Measurements from ENCODE around the gene F10.

F10 gene

DNA sequence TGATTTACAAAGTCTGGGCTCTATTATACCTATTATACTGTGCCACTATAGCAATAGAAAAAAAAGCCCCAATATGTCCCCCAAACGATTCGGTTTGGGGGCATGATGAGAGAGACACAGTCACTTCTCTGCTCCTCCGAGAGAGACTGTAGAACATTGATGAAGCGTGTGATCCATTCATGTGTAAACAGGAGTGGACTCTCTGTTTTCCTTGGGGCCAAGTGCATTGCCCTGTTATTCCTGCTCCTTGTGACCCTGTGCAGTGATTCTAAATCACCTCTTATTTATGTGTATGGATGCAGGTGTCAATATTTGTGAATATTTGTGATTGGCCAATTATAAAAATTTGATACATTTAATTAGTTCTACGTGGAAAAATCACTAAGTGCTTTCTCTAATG lies 17.0 kb downstream of the F10 start:
- no peak for FAIRE-seq

GRCh38 chr13:113140677-113141600 lies 18.3 kb downstream of the F10 start:
- no peak for FAIRE-seq

DNA sequence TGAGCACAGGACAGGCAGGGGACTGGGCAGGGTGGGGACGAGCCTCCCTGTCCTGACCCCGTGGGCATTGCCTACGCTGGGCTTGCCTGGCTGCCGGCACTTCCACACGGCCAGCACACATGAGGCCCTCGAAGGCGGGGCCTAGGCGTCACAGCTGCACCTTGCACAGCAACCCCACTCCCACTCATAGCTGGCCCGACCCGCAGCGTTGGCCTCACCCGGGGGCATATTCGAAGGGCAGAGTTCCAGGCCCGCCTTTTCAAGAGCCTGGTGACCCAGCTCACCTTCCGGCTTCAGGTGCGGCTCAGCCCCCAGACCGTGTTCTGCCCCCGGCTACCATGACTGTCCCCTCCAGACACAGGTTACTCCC lies 19.0 kb downstream of the F10 start:
- no peak for FAIRE-seq

DNA sequence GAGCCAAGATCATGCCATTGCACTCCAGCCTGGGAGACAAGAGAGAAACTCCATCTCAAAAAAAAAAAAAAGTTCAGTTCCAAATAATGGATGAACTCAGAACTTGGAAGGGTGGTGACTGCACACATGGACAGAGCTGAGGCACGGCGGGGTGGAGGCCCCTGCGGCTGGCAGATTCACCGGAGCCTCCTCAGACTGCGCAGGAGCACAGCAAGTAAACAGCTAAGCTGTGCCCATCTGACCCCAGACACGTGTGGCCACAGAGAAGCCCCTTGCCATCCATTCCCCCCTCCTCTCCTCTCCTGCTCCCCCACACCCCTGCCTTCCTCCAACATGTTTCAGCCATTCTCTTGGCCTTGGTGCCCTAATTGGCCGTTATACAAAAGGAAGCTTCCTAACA lies 20.3 kb downstream of the F10 start:
- no peak for FAIRE-seq

- no peak for FAIRE-seq
These were observed 21.1 kb downstream of the F10 start for GRCh38 chr13:113143466-113144254.

DNA sequence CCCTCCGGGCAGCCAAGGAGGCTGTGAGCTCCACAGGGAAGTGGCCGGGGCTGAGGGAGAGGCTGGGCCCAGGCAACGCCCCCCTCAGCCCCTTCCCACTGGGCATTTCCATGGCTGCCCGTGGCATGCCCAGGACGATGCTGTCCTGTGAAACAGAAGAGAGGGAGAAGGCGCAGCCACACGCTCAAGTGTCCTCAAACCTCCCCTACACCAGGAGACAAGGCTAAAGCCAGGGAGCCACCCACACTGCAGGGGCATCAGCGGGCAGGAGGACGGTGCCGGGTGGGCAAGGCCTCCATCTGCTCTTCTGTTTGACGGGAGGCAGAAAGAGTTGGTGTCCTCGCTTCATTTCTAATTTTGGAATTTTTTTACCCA lies 21.6 kb downstream of the F10 start:
- no peak for FAIRE-seq

DNA sequence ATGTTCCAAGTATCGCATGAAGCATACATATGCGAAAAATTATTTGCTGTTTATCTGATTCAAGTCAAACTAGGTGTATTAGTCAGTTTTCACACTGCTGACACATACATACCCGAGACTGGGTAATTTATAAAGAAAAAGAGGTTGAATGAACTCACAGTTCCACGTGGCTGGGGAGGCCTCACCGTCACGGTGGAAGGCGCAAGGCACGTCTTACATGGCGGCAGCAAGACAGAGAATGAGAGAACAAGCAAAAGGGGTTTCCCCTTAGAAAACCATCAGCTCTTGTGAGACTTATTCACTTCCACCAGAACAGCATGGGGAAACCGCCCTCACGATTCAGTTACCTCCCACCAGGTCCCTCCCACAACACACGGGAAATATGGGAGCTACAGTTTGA lies 22.9 kb downstream of the F10 start:
- no peak for FAIRE-seq

DNA sequence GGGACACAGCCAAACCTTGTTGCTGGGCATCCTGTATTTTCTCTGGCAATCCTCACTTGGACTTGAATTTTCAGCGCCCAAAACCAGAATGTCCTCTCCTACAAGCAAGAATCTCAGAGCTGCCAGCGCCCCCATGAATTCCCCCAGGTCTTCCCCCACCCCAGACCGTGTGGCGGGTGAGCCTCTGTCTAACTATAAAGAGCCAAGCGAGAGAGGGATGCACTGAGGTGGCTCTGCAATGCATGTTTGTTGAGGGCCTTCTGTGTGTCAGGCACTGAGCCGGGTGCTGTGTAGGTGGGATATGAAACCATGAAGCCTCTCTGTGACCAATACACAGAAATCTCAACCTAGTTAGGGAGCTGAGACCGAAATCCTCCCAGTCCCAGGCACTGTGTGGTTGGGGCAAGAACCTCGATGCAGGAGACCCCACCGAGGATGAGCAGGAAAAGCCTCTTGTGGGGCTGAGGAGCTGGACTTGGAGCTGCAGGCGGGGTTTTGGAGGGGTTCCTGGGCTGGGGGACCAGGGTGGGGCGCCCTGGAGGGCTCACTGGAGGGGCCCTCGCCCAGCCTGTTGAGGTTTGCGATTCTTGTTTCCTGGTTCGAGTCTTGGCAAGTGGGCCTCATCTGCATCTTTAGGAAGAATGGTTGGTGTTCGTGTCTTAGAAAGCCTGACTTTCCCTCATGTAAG lies 23.5 kb downstream of the F10 start:
- FAIRE-seq, result no peak

GRCh38 chr13:113146750-113147149 lies 24.2 kb downstream of the F10 start:
- no peak for FAIRE-seq

DNA sequence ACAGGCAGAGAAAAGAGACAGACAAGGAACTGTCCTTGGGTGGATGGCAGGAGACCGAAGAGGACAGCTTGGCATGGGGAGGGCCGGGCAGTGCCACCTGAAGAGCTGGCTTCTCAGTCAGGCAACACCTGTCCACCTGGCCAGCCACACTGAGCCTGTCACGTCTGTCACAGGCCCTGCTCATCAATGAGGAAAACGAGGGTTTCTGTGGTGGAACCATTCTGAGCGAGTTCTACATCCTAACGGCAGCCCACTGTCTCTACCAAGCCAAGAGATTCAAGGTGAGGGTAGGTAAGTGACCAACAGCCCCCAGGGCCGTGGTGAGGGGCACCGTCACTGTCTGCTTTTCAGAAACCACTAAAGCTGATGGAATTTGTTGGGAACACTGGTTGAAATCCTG lies 24.6 kb downstream of the F10 start:
- no peak for FAIRE-seq

- no peak for FAIRE-seq
These were observed 25.8 kb downstream of the F10 start for GRCh38 chr13:113148407-113148806.

DNA sequence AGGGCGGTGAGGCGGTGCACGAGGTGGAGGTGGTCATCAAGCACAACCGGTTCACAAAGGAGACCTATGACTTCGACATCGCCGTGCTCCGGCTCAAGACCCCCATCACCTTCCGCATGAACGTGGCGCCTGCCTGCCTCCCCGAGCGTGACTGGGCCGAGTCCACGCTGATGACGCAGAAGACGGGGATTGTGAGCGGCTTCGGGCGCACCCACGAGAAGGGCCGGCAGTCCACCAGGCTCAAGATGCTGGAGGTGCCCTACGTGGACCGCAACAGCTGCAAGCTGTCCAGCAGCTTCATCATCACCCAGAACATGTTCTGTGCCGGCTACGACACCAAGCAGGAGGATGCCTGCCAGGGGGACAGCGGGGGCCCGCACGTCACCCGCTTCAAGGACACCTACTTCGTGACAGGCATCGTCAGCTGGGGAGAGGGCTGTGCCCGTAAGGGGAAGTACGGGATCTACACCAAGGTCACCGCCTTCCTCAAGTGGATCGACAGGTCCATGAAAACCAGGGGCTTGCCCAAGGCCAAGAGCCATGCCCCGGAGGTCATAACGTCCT lies 26.4 kb downstream of the F10 start:
- no peak for FAIRE-seq

DNA sequence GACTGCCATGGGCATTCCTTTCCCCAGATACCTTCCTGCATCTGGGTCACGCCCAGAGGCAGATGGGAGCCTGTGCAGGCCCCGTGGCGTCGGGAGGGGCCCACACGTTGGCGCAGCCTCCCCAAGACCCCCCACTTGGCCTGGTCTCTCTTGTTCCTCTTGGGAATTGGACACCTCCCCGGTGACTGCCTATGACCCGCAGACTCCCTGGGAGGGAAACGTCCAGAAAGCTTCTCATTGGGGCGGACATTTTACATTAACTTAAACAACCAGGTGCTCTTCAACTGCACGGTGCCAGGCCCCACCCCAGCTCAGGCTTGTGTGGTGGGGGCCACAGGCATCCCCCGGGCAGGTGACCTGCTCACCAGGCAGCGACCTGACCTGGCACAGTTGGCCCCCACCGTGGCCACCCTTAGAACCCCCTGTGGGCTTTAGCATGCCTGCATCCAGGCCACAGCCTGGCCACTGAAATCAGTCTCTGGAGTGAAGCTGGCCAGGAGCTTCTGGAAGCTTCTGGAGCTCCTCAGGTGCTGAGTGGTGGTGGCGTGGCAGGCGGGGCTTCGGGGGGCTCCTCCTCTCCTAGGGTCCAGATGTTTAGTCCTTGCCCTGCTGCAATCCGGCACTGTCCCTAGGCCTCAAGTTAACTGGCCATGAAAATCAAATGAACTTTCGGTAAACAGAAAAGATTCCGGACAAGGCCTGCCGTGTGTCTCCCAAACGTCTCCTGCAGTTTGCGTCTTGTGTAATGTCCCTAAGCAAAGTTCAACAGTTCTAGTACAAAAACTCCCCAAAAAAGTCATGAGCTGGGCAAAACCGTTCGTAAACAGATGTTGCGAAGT lies 27.3 kb downstream of the F10 start:
- no peak for FAIRE-seq

DNA sequence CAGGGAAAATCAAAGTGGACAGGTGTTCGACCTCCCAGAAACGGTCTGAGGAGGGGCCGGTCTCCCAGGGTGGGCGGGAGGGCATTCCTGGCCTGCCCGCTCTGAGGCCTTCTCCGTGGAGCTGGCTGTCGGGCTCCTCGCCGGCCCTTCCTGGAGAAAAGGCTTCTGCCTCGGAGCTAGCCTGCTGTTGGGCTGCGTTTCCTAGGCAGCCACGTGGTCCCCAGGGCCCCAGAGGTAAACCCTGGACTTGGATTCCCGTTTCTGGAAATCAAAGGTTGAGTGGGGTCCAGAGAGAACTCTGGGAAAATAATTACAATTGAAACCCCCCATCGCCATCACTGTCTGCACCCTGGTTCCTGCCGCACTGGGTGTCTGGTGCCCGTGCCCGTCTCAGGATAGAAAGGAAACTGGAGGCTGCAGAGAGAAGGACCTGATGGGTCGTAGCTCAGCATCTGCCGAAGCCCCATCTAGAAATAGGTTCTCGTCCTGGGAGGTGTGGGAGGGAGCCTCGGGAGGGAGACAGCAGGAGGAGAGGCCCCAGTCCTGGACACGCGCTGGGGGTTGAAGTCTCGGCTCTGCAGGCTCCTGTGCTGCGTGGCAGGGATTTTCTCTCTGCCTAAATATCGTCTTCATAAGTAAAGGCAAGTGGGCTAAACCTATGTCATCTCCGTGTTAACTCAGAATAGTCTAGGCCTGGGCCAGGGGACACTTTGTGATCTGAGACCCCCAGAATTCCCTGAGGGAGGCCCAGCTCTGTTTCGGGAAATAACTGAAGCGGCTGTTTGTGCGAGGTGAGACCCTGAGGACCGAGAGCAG lies 28.2 kb downstream of the F10 start:
- no peak for FAIRE-seq

GRCh38 chr13:113151745-113152690 lies 29.4 kb downstream of the F10 start:
- no peak for FAIRE-seq

GRCh38 chr13:113152691-113152983 lies 30.0 kb downstream of the F10 start:
- FAIRE-seq, result no peak

DNA sequence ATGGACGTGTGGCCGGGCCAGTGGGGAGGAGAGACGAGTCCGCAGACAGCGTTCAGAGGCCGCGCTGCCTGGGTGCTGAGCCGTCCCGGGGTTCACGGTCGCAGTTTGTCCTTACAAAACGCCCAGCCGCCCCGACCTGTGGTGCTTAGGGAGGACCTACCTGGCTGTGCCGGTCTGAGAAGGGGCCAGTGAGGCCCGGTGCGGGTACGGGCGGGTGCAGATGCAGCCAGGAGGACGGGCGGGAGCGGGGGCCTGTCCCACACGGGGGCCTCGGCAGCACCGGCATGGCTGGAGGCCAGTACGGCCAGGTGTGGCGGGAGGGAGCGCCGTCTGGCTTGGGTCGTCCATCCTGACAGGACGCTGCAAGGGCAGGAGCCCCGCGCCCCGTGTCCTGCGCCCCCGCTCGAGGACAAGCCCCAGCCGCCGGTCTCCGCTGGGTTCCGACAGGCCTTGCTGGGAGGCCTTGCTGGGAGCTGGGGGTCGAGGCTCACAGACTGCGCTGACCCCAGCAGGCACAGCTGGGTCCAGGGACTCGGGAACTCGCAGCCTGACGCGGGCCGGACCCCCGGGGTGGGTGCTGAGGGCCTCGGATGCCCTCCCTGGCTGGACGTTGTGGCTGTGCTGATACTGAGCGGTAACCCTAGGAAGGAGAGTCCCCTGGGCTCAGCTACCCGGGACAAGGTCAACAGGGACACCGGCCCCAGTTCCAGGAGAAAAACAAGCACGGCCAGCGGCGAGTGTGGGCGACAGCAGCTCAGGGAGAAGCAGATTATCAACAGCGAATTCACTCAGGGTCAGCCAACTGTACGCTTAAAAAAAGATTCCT lies 30.6 kb downstream of the F10 start:
- no peak for FAIRE-seq

DNA sequence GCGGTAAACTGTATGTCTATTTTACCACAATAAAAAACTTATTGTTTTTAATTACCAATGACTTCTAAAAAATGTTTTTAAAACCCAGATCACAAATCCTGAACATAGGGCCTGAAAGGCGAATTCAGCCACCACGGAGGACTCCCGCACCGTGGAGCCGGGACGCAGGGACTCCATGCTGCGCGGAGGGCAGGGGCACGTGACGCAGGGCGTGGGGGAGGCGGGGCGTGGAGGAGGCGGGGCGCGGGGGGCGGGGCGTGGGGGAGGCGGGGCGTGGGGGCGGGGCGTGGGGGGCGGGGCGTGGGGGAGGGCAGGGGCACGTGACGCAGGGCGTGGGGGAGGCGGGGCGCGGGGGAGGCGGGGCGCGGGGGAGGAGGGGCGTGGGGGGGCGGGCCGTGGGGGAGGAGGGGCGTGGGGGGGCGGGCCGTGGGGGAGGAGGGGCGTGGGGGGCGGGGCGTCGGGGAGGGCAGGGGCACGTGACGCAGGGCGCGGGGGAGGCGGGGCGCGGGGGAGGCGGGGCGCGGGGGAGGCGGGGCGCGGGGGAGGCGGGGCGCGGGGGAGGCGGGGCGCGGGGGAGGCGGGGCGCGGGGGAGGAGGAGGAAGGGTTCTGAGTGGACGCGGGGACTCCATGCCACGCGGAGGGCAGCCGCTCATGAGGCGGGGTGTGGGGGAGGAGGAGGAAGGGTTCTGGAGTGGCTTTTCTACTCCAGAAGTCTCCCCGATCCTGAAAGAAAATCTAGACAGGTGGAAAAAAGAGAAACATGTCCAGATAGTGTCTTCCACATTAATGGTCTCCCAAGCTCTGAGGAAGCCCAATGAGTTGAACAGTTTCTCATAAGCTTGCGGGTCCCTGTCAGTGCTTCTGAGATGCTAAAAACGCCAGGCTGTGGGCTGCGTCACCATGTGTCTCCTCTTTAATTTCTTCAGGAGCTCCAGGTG lies 31.5 kb downstream of the F10 start:
- no peak for FAIRE-seq
